Osteoblast (primary cell): ENCODE results near the gene GLYATL1B. TPM values are rescaled to one million over a fixed set of nuclear protein-coding genes. Genes with fewer than 3 reads are reported as not detected.

Experiments used
- DNase-seq: peaks from one replicate; pipeline ENCODE4 v3.0.0; 2011; ENCODE audit warnings: low spot score, mixed read lengths; ENCODE audit not compliant: insufficient read length; ENCODE audit errors: missing footprints
- H2AFZ ChIP-seq: 2 replicates; pipeline ENCODE4 v1.6.0; 2011; ENCODE audit warnings: mild to moderate bottlenecking, low read length
- H3K27ac ChIP-seq: 2 replicates; pipeline ENCODE4 v1.5.1; 2011; ENCODE audit warnings: mild to moderate bottlenecking, low read depth, low read length, moderate library complexity
- H3K27me3 ChIP-seq: 2 replicates; pipeline ENCODE4 v1.6.0; 2012; ENCODE audit warnings: mild to moderate bottlenecking, control low read depth, inconsistent platforms, low read length, moderate library complexity; ENCODE audit not compliant: insufficient read depth
- H3K36me3 ChIP-seq: 2 replicates; pipeline ENCODE4 v1.5.1; 2011; ENCODE audit warnings: mild to moderate bottlenecking, low read length, control low read depth, moderate library complexity; ENCODE audit not compliant: insufficient read depth
- H3K4me1 ChIP-seq: 2 replicates; pipeline ENCODE4 v1.5.1; 2011; ENCODE audit warnings: mild to moderate bottlenecking, low read length, control low read depth, moderate library complexity; ENCODE audit not compliant: insufficient read depth
- H3K4me2 ChIP-seq: 2 replicates; pipeline ENCODE4 v1.6.0; 2011; ENCODE audit warnings: mild to moderate bottlenecking, low read length; ENCODE audit not compliant: insufficient read depth
- H3K4me3 ChIP-seq: fragments of 200-600 bp; sonication (generic); 3 replicates; pipeline ENCODE4 v1.5.1; 2012; ENCODE audit warnings: mild to moderate bottlenecking, low read length, inconsistent platforms; ENCODE audit not compliant: insufficient read depth
- H3K79me2 ChIP-seq: 2 replicates; pipeline ENCODE4 v1.6.0; 2012; ENCODE audit warnings: mild to moderate bottlenecking, low read length, control low read depth, inconsistent platforms; ENCODE audit not compliant: insufficient read depth
- H3K9me3 ChIP-seq: 2 replicates; pipeline ENCODE4 v1.5.1; 2011; ENCODE audit warnings: low read depth, low read length, control low read depth
- H4K20me1 ChIP-seq: 2 replicates; pipeline ENCODE4 v1.6.0; 2012; ENCODE audit warnings: mild to moderate bottlenecking, low read length, control low read depth; ENCODE audit not compliant: insufficient read depth
- total RNA-seq: library from RNA; depleted of rRNA; stranded (reverse); fragments of >200 nt; gene quantifications from 2 replicates; pipeline ENCODE4 v1.2.3, GENCODE V29; 2012
- TF ChIP-seq, protein P1 (sequence below): IDR thresholded peaks from 2 replicates; pipeline ENCODE4 v1.5.1; 2011; ENCODE audit warnings: mild to moderate bottlenecking, low read depth, low read length, moderate library complexity; ENCODE audit errors: extremely low read depth

Gene GLYATL1B
- total RNA-seq, 1 donor = not detected

DNA sequence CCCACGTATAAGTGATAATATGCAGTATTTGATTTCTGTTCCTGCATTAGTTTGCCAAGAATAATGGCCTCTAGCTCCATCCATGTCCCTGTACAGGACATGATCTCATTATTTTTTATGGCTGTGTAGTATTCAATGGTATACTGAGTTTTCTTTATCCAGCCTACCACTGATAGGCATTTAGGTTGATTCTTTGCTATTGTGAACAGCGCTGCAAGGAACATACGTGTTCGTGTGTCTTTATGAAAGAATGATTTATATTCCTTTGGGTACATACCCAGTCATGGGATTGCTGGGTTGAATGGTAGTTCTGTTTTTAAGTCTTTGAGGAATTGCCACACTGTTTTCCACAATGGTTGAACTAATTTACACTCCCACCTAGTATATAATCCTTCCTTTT, 55.1 kb downstream of the GLYATL1B start:
- Histone ChIP-seq H4K20me1 (no peaks in the 10 kb centered on the region), H3K79me2 (peaks cover 12% of the 10 kb centered on the region), H3K9me3 (no peaks in the 10 kb centered on the region), H3K27me3 (no peaks in the 10 kb centered on the region), H3K36me3 (no peaks in the 10 kb centered on the region), H3K27ac (peak overlapping the region; percentile 85), H3K4me2 (peak overlapping the region; percentile 99), H2AFZ (no peak overlapping the region), H3K4me1 (peaks cover 37% of the 10 kb centered on the region), H3K4me3 (no peak overlapping the region)
- no peak for DNase-seq
- TF ChIP-seq, protein P1, sequence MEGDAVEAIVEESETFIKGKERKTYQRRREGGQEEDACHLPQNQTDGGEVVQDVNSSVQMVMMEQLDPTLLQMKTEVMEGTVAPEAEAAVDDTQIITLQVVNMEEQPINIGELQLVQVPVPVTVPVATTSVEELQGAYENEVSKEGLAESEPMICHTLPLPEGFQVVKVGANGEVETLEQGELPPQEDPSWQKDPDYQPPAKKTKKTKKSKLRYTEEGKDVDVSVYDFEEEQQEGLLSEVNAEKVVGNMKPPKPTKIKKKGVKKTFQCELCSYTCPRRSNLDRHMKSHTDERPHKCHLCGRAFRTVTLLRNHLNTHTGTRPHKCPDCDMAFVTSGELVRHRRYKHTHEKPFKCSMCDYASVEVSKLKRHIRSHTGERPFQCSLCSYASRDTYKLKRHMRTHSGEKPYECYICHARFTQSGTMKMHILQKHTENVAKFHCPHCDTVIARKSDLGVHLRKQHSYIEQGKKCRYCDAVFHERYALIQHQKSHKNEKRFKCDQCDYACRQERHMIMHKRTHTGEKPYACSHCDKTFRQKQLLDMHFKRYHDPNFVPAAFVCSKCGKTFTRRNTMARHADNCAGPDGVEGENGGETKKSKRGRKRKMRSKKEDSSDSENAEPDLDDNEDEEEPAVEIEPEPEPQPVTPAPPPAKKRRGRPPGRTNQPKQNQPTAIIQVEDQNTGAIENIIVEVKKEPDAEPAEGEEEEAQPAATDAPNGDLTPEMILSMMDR = no peak

DNA sequence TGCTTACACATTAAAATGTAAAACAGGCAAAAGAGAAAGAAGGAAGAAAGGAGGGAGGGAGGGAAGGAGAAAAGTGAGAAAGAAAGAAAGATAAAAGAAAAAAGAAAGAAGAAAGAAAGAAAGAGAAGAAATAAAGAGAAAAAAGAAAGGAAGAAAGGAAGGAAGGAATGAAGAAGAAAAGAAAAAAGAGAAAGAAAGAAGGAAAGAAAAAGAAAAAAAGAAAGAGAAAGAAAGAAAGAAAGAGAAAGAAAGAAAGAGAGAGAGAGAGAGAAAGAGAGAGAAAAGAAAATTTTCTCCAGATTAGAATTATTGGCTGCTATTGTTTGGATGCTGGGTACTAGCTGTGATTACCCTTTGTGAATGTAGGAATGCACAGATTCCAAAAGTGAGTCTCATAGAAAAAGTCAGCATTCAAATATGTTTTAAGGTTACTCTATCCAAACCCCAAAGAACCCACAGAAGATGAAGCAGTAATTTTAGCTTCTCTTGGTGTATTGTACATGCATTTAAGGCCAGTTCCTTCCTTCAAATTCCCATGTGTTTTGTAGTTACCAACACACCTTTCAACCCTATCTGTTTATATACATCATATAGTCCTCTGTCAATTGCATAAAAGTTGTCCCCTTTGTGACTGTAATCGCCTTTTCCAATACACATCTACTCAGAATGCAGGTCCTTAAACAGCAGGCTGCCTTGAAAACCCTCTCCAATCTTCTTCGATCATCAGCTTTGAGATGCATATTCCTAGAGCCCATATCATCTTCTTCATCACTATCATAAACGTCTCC, 55.8 kb downstream of the GLYATL1B start:
- peak; percentile 86 for DNase-seq
- Histone ChIP-seq H3K9me3 (no peaks in the 10 kb centered on the region), H3K27me3 (no peaks in the 10 kb centered on the region), H3K4me2 (peak overlapping the region; percentile 99), H3K36me3 (no peaks in the 10 kb centered on the region), H3K4me3 (peak overlapping the region; percentile 98), H2AFZ (peak overlapping the region; percentile 96), H3K4me1 (peaks cover 38% of the 10 kb centered on the region), H3K27ac (peak overlapping the region; percentile 85), H4K20me1 (no peaks in the 10 kb centered on the region), H3K79me2 (peaks cover 19% of the 10 kb centered on the region)
- TF ChIP-seq, protein P1 = no peak

DNA sequence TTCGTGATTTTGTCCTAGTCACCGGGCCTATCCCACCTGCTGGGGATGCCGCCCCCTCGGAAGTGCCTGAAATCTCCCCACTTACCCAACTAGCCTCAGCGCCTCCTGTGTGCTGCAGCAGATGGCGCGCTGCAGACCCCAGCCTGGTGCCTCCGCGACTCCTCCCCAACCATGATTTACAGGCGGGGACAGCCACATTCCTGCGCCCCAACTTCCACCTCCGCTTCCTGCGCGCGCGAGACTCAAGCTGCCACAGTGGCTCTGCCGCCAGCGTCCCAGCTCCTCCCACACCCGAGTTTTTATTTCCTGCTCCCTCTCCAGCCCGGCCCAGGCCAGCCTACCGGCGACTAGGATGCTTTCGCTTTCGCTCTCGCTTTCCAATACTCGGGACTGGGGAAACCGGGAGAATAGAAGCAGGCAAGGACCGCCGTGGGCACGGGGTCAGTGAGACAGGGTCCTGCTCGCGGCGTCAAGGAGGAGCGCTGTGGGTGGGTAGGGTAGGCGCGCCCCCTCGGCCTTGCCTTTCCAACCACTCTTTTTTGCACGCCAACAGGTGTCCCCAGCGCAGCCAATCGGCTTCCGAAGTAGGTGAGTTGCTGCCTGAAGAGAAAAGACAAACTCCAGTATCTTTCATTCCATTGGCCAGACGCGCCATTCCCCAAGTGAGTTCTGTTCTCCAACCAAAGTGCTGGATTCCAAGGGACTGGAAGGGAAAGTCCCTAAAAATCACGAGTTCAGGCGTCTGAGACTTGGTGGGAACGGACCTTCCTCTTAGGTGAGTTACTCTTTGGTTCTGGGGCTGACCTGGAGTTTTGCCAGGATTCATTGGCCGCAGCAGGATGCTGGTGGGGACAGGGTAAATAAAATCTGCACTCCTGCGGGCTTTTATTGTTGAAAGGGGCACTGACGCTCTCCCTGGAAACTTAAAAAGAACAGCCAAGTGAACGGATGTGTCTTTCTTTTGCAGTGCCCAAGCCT, 56.7 kb downstream of the GLYATL1B start, which contains the start of gene FAM111A:
Gene FAM111A, plus strand, starts transcription at position 327 of the 978 bp plus-strand sequence. CDS start 6,017 bp downstream, outside the sequence.
- Histone ChIP-seq H3K79me2 (peaks cover 22% of the 10 kb centered on the region), H3K36me3 (no peaks in the 10 kb centered on the region), H3K4me3 (peak within 1 kb of the TSS; percentile 98), H3K4me2 (peak within 1 kb of the TSS; percentile 99), H3K27me3 (no peaks in the 10 kb centered on the region), H2AFZ (peak within 1 kb of the TSS; percentile 96), H4K20me1 (no peaks in the 10 kb centered on the region), H3K9me3 (no peaks in the 10 kb centered on the region), H3K4me1 (peaks cover 38% of the 10 kb centered on the region), H3K27ac (peak within 1 kb of the TSS; percentile 85)
- TF ChIP-seq, protein P1 = peak; percentile 17
- peak; percentile 98 for DNase-seq

DNA sequence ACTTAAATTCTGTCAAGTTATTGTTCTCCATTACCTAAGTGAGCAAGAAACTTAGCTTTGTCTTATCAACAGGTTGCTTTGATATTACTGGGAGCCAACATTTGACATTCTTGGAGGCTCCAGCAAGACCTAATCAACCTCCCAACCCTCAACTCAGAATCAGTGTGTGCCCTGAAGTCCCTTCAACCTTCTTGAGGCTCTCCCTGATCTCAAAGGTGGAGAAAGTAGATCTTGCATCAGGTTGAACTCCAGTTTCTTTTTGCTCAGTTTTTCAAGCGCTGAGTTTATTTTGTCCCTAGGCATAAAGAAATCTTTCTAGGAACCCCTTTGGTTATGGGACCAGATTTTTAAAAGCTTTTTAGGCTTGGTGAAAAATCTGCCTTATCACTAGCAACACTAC, 58.0 kb downstream of the GLYATL1B start:
- H3K9me3 ChIP-seq = no peaks in the 10 kb centered on the region
- H2AFZ ChIP-seq = peak overlapping the region; percentile 63
- no peaks in the 10 kb centered on the region for H3K27me3 ChIP-seq
- peak overlapping the region; percentile 85 for H3K27ac ChIP-seq
- H4K20me1 ChIP-seq = no peaks in the 10 kb centered on the region
- TF ChIP-seq, protein P1 = no peak
- peaks cover 4% of the 10 kb centered on the region for H3K36me3 ChIP-seq
- H3K4me3 ChIP-seq = peak overlapping the region; percentile 98
- DNase-seq = peak; percentile 62
- peaks cover 22% of the 10 kb centered on the region for H3K79me2 ChIP-seq
- H3K4me2 ChIP-seq = peak overlapping the region; percentile 99
- H3K4me1 ChIP-seq = peaks cover 33% of the 10 kb centered on the region
